HG02623 (cell line): Measurements from ENCODE around the gene EPM2A.
"Not testable (repeated sequence)": the region's sequence is repeated elsewhere in the genome, so short reads cannot be mapped to it uniquely, and the experiment has no call there.

Source experiments
- ATAC-seq: cut with Tn5 transposase; IDR thresholded peaks from one replicate; pipeline ENCODE4 v1.9.1; 2021; ENCODE audit warnings: moderate library complexity; ENCODE audit not compliant: unreplicated experiment

The EPM2A gene

DNA sequence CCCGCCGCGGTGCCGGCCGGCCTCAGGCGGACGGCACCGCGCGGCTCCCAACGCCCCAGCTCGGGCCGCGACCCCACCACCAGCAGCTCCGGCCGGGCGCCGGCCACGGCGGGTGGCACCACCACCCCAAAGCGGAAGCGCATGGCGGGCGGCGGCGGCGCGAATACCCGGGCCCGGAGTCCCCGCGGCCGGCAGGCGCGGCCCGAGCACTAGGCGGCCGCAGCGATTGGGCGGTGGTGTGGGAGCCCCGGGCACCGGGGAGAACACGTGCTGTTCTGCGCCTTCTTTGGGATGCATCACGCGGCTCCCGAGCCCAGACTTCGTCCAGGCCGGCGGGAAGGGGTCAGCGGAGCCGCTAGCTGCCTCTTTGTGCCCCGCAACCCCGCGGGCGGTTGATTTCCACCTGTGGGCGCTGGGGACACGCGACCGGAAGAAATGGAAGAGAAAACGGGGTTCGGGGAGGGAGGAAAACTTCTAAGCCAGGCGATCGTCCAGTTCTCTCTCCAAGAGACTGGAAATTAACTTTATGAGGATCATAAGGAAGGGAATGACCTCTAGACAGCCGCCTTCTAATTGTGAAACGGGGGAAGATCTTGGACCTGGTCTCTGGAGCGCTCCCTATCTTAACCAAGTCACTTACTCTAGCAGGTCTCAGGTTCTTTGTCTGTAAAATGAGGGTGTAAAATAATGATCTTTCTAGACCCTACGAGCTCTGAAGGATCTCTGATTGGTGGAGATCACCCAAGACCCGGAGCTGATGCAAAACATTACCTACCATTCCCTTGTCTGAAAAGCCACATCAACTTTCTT is at the start of gene EPM2A:
EPM2A (minus strand) TSS at position 165 of the 810 bp plus-strand sequence; CDS start at position 143, 22 bp downstream.
- peak; percentile 62 for ATAC-seq

DNA sequence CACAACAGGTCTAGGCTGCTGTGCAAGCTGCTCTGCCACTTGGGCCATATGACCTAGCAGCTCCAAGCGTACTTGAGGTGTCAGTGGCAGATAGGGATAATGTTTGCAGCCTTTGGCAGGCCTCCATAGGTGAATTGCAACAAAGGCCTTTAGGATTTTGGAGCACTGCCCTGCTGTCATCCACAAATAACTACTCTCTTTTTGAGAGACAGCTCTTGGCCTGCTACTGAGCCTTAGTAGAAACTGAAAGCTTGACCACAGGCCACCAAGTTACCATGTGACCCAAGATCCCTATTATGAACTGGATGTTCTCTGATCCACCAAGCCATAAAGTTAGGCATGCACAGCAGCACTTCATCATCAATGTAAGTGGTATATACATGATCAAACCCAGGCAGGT is 49.4 kb upstream of the EPM2A start:
- peak; percentile 78 for ATAC-seq

DNA sequence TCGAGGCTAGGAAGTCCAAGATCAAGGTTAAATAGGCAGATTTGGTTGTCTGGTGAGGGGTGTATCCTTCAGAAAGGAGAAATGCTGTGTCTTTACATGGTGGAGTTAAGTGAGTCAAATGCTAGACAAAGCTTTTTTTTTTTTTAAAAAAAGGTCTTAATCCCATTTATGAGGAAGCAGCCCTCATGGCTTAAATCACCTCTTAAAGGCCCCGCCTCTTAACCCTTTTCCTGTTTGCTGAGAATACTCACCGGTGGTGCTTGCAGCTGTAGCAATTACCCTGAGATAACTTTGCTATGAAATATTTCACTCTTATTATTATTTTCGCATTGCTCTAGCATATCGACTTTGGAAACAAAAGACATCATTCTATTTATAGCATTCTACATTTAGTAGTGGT is 48.5 kb upstream of the EPM2A start:
- no peak for ATAC-seq

DNA sequence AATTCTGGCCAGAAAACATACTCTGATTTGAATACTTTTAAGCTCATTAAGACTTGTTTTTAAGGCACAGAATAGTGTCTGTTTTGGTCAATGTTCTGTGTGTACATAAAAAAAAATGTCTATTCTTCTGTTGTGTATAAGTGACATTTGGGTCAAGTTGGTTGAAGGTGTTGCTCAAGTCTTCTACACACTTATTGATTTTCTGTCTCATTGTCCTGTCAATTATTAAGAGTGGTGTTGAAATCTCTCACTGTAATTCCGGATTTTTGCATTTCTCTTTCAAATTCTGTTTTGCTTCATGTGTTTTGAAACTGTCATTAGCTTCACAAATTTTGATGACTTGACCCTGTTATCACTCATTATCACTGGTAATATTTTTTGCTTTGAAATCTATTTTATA is 37.5 kb upstream of the EPM2A start:
- no peak for ATAC-seq

DNA sequence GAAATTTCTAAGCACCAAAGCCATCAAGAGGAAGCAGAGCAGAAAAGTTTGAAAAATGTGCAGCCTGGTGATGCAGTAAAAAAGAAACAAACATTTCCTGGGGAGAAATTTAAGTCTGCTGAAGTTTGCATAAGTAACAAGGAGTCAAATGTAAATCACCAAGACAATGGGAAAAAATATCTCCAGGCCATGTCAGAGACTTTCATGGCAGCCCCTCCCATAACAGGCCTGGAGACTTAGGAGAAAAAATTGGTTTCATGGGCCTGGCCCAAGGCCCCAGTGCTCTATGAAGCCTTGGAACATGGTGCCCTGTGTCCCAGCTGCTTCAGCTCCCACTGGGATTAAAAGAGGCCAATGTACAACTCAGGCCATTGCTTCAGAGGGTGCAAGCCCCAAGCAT is 30.1 kb upstream of the EPM2A start:
- ATAC-seq, result no peak

DNA sequence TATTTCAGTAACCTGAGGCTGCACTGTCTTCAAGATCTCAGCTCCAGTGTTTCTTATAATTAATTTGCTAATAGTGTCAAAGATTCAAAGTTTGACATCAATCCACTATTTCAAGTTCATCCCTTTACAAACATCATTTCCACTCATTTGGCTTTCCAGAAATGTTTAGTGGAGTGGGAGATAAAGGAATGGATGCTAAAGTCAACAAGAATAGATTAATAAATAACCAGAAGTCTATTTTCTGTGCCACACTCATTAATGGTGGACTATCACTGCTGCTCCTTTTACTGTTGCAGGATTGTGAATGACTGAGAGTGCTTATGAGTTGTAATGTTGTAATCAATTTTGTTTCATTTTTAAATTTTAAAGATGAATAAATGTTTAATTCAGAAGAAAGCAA is 28.4 kb upstream of the EPM2A start:
- ATAC-seq, result no peak

DNA sequence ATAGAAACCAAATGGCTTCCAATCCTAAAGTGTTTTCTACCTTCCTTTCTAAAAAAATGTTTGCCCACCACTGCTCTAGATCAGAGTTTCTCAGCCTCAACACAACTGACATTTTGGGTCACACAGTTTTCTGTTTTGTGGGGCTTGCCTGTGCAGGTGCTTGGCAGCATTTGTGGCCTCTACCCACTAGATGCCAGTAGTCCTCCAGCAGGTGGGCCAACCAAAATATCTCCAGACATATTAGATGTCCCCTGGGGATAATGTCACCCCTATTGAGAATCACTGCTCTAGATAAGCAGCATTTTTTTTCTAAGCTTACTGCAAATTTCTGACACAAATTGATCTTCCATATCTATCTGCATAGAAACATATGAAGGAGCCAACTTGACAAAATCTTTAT is 26.3 kb upstream of the EPM2A start:
- peak; percentile 71 for ATAC-seq

DNA sequence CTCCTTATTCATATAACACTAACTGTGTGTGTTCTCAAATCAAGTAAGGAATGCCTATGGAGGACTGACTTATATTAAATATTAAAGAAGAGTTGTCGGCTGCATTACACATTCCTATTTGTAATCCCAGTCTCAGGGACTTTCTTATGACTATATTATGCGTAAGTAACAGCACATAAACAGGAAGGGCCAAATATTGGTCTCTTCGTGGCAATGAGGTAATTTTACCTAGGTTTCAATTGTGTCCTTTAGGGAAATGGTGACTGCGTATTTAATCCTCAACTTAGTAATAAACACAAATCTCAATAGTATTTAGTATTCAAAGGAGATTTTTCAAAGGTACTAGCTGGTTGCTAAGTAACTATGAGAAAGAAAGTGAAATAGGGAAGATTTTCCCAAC is 22.8 kb upstream of the EPM2A start:
- no peak for ATAC-seq

DNA sequence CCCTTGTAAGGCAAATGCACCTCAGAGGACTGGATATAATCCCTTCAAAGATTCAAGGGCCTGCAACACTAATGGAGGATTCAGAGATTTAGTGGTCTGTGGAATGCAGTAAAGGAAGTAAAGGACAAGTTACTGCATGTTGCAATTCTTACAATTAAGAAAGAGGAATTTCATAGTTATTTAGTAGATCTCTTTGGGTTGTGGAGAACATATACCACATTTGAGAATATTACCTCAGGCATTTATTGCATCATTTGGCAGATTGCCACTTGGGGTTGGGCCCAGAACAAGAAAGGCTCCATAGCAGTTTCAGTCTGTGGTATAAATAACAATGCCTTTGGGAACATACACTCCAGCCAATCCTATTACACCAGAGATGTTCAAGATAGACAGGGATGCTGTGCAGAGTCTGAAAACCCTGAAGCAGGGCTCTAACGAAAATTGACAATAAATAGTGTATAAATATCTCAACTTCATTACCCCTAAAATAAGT is 20.9 kb upstream of the EPM2A start:
- no peak for ATAC-seq

DNA sequence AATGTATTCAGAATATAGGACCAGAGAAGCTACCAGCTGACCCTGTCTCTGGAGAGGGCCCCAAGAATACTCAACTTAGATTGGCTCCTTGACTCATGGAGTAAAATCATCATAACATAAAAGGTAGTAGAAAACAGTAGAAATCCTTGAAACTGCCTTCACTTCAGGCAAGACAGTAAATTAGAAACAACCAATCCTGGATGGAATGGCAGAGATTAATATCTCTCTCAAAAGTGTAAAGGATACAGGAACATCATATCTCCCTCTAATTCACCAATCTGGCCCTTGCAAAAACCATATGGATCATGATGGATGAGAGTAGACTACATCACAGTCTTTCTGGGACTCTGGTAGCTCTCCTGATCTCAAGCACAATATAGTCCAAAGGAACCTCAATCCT is 20.4 kb upstream of the EPM2A start:
- no peak for ATAC-seq

DNA sequence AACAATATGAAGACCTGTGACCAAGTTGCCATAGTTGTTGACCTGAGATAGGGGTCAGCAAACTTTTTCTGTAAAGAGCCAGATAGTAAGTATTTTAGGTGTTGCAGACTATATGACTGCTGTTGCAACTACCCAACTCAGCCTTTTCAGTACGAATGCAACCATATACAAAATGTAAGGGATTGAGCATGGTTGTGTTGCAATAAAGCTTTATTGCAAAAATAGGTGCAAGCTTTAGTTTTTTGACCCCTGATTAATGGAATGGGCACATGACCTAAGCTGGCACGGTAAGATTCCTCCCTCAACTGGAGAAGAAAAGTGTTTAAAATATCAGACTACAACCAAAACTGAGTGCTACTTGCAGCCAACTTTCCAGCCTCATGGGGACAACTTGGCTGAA is 17.3 kb upstream of the EPM2A start:
- no peak for ATAC-seq

DNA sequence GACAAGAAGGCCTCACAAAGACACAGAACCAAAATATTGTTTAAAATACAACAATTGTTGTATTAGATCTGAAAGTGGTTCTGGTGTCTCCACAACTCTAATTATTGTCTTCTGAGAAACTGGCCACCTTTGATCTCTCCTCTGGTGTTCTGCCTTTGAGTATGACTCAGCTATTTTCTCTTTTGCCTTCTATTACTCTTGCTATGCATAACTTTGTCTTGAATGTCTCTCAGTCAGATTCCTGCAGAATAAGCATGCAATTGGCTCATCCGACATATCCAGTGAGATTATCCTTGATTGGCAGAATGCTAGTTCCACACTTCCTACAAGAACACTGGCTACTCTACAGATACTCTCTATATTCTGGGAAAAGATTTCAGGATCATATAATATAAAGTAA is 14.3 kb upstream of the EPM2A start:
- no peak for ATAC-seq

DNA sequence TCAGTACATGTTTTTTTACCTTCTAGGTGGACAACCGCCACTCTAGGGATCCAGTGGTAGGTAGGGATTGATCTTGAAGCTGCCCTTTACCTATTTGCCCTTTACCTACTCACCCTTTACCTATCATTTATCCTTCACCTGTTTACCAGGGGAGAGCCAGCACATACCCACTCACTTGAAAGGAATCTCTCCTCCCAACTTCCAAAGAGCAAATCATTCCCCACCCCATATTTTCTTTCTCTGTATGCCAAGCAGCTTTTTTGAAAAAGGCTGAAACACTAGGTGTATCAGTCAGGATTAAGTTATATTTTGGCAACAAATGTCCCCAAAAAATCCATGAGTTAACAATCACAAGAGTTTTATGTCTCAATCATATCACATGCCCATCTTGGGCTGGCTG is 10.5 kb upstream of the EPM2A start:
- no peak for ATAC-seq

DNA sequence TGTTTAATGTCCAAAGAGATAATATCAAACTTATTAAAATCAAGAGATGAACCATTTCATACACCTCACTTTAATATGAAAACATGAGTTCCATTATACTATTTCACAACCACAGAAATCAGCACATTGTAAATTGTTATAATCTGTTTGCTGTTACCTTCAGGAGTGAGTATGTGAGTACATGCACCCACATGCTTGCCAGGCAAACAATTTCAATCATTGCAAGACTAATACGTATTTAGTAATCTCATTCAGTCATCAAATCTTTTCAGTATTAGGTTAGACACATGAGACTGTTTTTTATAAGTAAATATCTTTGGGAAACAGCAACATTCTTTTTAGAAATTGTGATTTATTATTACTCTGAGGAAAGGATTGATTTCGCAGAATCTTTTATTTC is 9.3 kb upstream of the EPM2A start:
- ATAC-seq, result no peak

DNA sequence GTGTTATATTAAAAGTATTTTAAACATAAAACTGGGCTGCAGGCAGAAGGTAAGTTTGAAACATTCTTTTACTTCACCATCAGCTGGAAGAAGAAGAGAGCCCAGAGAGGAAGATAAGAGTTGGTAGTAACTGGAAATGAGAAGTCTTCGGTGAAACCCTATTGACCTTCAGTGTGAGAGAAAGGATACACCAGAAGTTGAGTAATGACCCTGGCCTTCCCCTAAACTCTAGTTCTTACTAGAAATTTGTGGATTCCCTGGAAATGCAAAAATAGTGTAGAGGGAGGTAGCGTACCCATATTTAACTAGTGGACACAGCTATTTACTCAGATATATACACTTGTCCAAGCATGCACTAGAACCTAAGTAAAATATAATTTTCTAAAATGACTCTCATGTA is 8.0 kb upstream of the EPM2A start:
- no peak for ATAC-seq

DNA sequence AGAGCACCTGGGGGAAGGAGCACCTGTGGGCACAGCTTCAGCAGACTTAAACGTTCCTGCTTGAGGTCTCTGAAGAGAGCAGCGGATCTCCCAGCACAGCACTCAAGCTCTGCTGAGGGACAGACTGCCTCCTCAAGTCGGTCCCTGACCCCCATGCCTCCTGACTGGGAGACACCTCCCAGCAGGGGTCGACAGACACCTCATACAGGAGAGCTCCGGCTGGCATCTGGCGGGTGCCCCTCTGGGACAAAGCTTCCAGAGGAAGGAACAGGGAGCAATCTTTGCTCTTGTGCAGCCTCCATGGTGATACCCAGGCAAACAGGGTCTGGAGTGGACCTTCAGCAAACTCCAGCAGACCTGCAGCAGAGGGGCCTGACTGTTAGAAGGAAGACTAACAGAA is 7.2 kb upstream of the EPM2A start:
- ATAC-seq, result not testable (repeated sequence)

DNA sequence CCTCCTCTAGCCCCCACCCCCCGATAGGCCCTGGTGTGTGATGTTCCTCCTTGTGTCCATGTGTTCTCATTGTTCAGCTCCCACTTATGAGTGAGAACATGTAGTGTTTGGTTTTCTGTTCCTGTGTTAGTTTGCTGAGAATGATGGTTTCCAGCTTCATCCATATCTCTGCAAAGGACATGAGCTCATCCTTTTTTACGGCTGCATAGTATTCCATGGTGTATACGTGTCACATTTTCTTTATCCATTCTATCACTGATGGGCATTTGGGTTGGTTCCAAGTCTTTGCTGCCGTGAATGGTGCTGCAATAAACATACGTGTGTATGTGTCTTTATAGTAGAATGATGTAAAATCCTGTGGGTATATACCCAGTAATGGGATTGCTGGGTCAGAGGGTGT is 4.4 kb upstream of the EPM2A start:
- not testable (repeated sequence) for ATAC-seq

DNA sequence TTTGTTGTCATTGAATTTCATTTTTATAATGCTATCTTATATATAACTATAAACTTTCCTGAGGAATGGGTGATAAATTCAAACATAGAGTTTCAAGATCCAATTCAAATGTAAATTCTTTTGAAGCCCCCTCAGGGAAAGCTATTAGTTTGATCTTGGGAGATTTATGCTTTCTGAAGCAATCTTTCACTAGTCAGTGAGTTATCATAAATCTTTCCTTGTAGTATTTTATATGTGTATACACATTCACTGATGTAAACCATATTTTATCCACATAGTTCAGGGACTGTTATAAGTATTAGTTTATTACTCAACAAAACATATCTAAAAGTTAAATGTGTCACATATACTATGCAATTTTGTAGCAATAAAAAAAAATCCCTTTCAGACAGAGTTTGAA is 2.9 kb upstream of the EPM2A start:
- no peak for ATAC-seq

DNA sequence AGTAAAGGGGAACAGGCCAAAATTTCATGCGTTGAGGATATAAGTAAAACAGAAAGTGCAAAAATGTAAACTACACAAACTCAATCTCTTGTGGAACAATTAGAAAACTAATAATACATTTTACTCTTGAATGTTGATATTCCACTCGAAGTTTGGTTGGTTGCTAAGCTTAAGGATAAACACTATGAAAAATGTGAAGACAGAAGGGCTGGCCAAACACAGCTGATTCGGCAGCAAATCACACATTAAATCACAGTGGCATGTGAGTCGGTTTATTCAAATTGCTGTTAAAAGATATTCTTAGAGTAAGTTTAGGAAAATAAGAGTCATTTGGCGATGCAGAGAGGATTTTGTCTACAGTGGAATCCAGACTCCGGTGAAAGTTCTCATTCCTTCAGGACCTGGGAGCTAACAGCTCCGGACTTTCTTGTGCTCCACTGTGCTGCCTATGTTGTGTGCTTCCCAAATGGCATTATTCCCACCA is 1.4 kb upstream of the EPM2A start:
- ATAC-seq, result no peak

DNA sequence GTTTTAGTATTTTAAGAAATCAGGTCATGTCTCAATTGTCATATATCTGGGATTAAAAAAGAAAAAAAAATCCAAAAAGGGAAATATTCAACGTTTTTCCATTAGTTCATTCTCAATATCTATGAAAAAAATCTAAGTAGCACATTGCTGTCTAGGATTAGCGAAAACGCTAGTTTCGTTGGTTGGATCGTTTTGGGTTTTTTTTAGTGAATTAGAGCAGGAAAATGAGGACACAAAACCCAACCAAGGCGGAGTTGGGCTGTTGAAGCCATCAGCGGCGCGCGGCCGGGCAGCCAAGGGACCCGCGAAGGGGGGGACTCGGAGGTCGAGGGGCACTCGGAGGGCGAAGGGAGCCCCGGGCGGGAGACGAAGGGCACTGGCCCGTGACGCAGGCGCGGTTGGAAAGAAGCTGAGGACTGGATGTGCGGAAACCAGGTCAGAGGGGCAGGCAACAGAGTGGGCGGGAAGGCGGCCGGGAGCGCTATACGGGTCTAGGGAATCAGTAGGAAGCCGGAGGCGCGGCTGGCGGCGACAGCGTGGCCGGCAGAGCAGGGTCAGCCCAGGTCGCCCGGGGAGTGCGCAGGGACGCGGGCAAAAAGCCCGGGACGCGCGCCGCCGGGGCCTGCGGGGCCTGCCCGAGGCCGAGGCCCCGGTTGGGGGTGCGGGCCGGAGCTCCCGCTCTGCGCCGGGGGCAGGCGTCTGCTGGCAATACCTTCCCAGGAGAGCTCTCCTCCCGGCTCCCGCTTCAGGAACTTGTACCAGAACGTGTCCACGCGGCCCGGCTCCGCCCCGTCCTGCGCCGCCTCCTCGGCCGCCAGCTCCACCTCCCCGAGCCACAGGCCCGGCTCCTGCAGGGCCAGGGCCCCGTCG is 599 bp downstream of the EPM2A start:
- ATAC-seq, result peak; percentile 66

DNA sequence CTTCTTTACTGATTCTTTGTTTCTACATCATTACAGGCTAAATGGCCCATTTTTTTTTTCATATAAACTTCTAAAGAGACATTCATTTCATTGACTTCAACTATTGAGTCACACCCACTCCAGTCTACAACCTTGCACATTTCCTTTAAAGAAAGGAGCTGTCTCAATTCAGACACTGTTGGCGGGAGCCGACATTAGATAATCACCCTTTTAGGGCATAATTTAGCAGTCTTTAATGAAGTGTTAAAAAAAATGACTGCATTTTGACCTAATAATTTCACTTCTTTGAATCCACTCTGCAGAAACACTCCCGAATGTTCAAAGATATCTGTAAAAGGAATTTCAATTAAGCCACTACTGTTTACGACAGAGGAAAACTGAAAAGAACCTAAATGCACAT is 1.5 kb downstream of the EPM2A start:
- no peak for ATAC-seq

DNA sequence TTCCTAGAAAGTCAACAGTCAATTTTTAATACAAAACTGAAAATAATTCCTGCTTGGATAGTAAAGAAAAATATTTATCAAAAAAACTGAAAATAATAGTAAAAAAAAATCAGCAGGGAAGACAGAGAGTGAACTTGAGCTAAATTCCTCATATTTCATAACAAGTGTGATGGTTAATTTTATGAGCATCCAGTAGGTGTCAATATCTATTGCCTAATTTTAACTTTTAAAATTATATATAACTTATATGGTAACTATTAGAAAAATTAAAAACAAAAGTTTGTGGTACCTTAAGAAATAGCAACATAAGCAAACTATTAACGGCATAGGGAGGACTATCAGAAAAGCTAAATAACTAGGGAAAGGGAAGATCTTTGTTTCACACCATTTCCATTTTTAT is 2.1 kb downstream of the EPM2A start:
- ATAC-seq, result no peak
